WERI-Rb-1 (cell line): Measurements from ENCODE around the gene LIPK.

Experiments used
- DNase-seq: peaks from one replicate; pipeline ENCODE4 v3.0.0-alpha.2; 2020
- H3K27ac ChIP-seq: fragments of 250-450 bp; sonication (Bioruptor Pico); 2 replicates; pipeline ENCODE4 v1.5.1; 2020; ENCODE audit warnings: mild to moderate bottlenecking, moderate library complexity
- H3K27me3 ChIP-seq: fragments of 250-450 bp; sonication (Bioruptor Pico); 2 replicates; pipeline ENCODE4 v1.5.1; 2021; ENCODE audit warnings: mild to moderate bottlenecking, low read depth, moderate library complexity; ENCODE audit not compliant: insufficient read depth, severe bottlenecking
- H3K36me3 ChIP-seq: fragments of 250-450 bp; sonication (Bioruptor Pico); 2 replicates; pipeline ENCODE4 v1.5.1; 2020; ENCODE audit warnings: mild to moderate bottlenecking, moderate library complexity
- H3K4me3 ChIP-seq: 2 replicates; pipeline ENCODE4 v1.5.1; 2011; ENCODE audit warnings: low read depth, mild to moderate bottlenecking, control low read depth, low read length
- H3K9me3 ChIP-seq: fragments of 250-450 bp; sonication (Bioruptor Pico); 2 replicates; pipeline ENCODE4 v1.5.1; 2021; ENCODE audit warnings: mild to moderate bottlenecking, moderate library complexity; ENCODE audit not compliant: severe bottlenecking
- CTCF ChIP-seq: IDR thresholded peaks from 2 replicates; pipeline ENCODE4 v1.5.1; 2011; ENCODE audit warnings: low read depth, mild to moderate bottlenecking, control low read depth, inconsistent platforms, low read length

The LIPK gene

GRCh38 chr10:88676283-88677060 lies 29.6 kb upstream of the LIPK start:
- Histone ChIP-seq H3K27me3 (no peaks in the 10 kb centered on the region), H3K4me3 (no peak overlapping the region), H3K27ac (no peak overlapping the region), H3K36me3 (no peaks in the 10 kb centered on the region), H3K9me3 (no peaks in the 10 kb centered on the region)
- DNase-seq: no peak
- no peak for TF ChIP-seq CTCF

DNA sequence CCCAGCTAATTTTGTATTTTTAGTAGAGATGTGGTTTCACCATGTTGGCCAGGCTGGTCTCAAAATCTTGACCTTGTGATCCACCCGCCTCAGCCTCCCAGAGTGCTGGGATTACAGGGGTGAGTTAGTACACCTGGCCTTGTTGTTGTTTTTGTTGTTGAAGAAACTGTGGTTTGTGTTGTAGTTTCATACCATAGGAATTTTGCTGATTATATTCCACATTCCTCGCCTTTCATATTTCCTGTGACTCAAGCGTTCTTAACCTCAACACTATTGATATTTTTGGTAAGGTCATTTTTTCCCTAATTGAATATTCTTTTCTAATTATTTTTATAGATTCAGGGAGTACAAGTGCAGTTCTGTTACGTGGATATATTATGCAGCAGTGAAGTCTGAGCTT lies 25.1 kb upstream of the LIPK start:
- Histone ChIP-seq H3K4me3 (no peak overlapping the region), H3K27me3 (no peaks in the 10 kb centered on the region), H3K27ac (no peak overlapping the region), H3K9me3 (no peaks in the 10 kb centered on the region), H3K36me3 (no peaks in the 10 kb centered on the region)
- no peak for DNase-seq
- TF ChIP-seq CTCF: no peak

GRCh38 chr10:88682491-88682890 lies 23.6 kb upstream of the LIPK start:
- Histone ChIP-seq H3K4me3 (no peak overlapping the region), H3K27ac (no peak overlapping the region), H3K27me3 (no peaks in the 10 kb centered on the region), H3K36me3 (no peaks in the 10 kb centered on the region), H3K9me3 (no peaks in the 10 kb centered on the region)
- TF ChIP-seq CTCF: no peak
- no peak for DNase-seq

- H3K9me3 ChIP-seq: no peaks in the 10 kb centered on the region
- DNase-seq: no peak
- no peak overlapping the region for H3K27ac ChIP-seq
- TF ChIP-seq CTCF: peak; percentile 44; the same call in 1 of the 2 replicates
- no peaks in the 10 kb centered on the region for H3K36me3 ChIP-seq
- H3K4me3 ChIP-seq: no peak overlapping the region
- H3K27me3 ChIP-seq: no peaks in the 10 kb centered on the region
These were observed 18.1 kb upstream of the LIPK start for GRCh38 chr10:88687853-88688467.

- H3K4me3 ChIP-seq: no peak overlapping the region
- no peak for TF ChIP-seq CTCF
- no peaks in the 10 kb centered on the region for H3K27me3 ChIP-seq
- no peaks in the 10 kb centered on the region for H3K36me3 ChIP-seq
- DNase-seq: no peak
- no peaks in the 10 kb centered on the region for H3K9me3 ChIP-seq
- H3K27ac ChIP-seq: no peak overlapping the region
These were observed 16.7 kb upstream of the LIPK start for GRCh38 chr10:88689366-88689765.
